ENCODE results near the gene BICD2.

BICD2 gene

GRCh38 chr9:92747459-92748232, 17.0 kb downstream of the BICD2 start:
- no peak for DNase-seq

- no peak for DNase-seq
Measured at GRCh38 chr9:92746567-92747458, 17.8 kb downstream of the BICD2 start.

- DNase-seq = no peak
Measured at GRCh38 chr9:92745881-92746280, 18.8 kb downstream of the BICD2 start.

GRCh38 chr9:92745331-92745730, 19.3 kb downstream of the BICD2 start:
- no peak for DNase-seq

- no peak for DNase-seq
Measured at GRCh38 chr9:92740969-92741368, 23.7 kb downstream of the BICD2 start.

- DNase-seq = no peak
Measured at GRCh38 chr9:92740446-92740961, 24.1 kb downstream of the BICD2 start.

GRCh38 chr9:92740009-92740408, 24.6 kb downstream of the BICD2 start:
- DNase-seq = no peak

- DNase-seq = no peak
Measured at GRCh38 chr9:92739346-92739970, 25.2 kb downstream of the BICD2 start.

GRCh38 chr9:92738661-92739081, 26.0 kb downstream of the BICD2 start:
- DNase-seq = no peak

- DNase-seq = no peak
Measured at GRCh38 chr9:92737611-92738299, 26.9 kb downstream of the BICD2 start.

- no peak for DNase-seq
Measured at GRCh38 chr9:92737216-92737606, 27.4 kb downstream of the BICD2 start.

- no peak for DNase-seq
Measured at GRCh38 chr9:92736563-92737215, 27.9 kb downstream of the BICD2 start.

- no peak for DNase-seq
Measured at GRCh38 chr9:92735636-92736562, 28.7 kb downstream of the BICD2 start.

- no peak for DNase-seq
Measured at GRCh38 chr9:92734931-92735635, 29.6 kb downstream of the BICD2 start.

- no peak for DNase-seq
Measured at GRCh38 chr9:92730897-92731296, 33.7 kb downstream of the BICD2 start.

- DNase-seq = no peak
Measured at GRCh38 chr9:92729735-92730155, 34.9 kb downstream of the BICD2 start.

- no peak for DNase-seq
Measured at GRCh38 chr9:92728831-92729734, 35.5 kb downstream of the BICD2 start.

- DNase-seq = no peak
Measured at GRCh38 chr9:92727716-92728700, 36.6 kb downstream of the BICD2 start.
